Jurkat, Clone E6-1 (cell line): Measurements from ENCODE around the gene ITGAD.
"Not testable (repeated sequence)": the region's sequence is repeated elsewhere in the genome, so short reads cannot be mapped to it uniquely, and the experiment has no call there.

ENCODE experiments used
- DNase-seq: peaks from one replicate; pipeline ENCODE4 v3.0.0-alpha.2; 2011; ENCODE audit warnings: low read depth, low spot score
- H3K4me3 ChIP-seq: 2 replicates; pipeline ENCODE4 v1.5.1; 2011; ENCODE audit warnings: mild to moderate bottlenecking, low read length, control low read depth, moderate library complexity

The ITGAD gene

DNA sequence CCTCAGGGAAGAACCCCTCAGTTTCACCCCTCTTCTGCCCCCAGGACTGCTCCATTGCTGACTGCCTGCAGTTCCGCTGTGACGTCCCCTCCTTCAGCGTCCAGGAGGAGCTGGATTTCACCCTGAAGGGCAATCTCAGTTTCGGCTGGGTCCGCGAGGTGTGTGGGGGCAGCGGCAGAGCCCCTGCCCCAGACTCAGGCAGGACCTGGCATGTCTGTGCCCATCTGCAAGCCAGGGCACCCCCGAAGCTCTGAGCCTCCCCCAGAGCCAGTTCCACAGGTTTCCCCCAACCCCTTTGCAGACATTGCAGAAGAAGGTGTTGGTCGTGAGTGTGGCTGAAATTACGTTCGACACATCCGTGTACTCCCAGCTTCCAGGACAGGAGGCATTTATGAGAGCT, 30.7 kb downstream of the ITGAD start:
- H3K4me3 ChIP-seq, result no peak overlapping the region
- no peak for DNase-seq

GRCh38 chr16:31427441-31428278, 34.5 kb downstream of the ITGAD start:
- DNase-seq, result no peak
- H3K4me3 ChIP-seq, result no peak overlapping the region

DNA sequence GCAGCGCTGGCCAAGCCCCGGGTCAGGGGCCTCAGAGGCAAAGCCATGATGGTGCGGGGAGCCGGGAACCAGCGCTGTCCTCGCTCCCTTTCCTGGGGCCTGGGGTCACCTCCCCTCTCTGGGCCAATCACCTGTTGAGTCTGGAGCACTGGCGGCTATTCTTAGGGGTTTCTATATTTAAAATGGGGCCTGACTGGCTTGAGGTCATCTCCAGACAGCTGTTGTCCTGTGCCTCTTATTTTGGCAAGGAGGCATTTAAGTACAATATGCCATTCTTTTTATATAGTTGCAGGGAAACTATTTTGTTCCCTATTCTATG, 35.1 kb downstream of the ITGAD start, which contains the start of gene COX6A2:
Gene COX6A2 (minus strand): TSS at position 82 of the 319 bp plus-strand sequence. CDS start 35 bp downstream, at position 47.
- no peak for DNase-seq
- no peak within 1 kb of the TSS for H3K4me3 ChIP-seq

GRCh38 chr16:31428638-31429247, 35.6 kb downstream of the ITGAD start:
- DNase-seq, result no peak
- H3K4me3 ChIP-seq, result no peak overlapping the region

DNA sequence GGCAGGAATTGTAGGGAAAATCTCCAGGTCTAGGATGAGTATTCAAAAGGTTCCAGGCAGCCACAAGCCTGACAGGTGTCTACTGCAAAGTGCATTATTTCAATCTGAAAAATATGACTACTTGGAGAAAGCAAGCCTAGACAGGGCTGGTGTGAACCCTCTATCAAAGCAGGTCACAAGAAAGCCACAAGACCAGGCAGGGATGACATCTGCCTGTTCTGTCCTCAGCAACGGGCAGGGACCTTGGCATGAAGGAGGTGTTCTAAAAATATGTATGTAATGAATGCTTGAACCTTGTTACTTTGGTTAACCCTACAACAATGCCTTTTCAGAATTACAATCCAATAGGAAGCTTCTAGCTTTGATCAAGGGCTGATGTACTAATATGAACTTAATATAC, 36.2 kb downstream of the ITGAD start:
- H3K4me3 ChIP-seq, result no peak overlapping the region
- DNase-seq, result no peak

- no peak for DNase-seq
- no peak overlapping the region for H3K4me3 ChIP-seq
Observed at GRCh38 chr16:31429796-31430195, 36.7 kb downstream of the ITGAD start.

GRCh38 chr16:31430380-31431052, 37.4 kb downstream of the ITGAD start:
- no peak for DNase-seq
- no peak overlapping the region for H3K4me3 ChIP-seq

GRCh38 chr16:31435341-31436220, 42.4 kb downstream of the ITGAD start:
- DNase-seq, result no peak
- H3K4me3 ChIP-seq, result no peak overlapping the region

DNA sequence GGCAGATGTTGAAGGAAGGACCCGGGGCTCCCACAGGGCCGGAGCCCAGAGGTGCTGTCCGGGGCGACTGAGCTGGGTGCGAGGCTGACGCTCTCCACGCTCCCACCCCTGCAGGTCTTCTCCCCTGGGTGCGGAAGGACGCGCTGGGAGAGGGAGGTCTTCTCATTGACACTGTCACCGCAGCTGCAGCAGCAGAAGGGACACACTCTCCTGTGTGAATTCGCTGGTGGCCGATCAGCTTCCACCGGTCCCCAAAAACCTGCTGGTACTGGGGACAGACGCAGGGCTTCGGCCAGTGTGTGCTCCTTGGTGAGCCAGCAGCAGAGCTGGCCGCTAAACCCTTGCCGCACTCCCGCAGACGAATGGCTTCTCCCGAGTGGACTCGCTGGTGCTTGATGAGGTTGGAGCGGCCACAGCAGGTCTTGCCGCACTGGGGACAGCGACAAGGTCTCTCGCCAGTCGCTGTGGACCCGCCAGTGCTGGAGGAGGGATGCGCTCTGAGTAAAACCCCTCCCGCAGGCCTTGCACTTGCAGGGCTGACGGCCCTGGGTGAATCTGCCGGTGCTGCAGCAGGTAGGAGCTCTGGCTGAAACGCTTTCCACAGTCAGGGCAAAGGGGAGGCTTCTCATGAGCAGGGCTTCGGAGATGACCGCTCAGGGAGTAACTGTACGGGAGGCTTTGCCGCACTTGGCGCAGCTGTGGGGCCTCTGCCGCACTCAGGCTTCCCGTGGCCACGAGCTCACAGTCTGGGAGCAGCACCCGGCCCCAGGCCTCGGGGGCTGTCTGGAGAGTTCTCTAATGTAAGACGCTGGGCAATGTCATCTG, 43.3 kb downstream of the ITGAD start:
- no peak overlapping the region for H3K4me3 ChIP-seq
- no peak for DNase-seq

GRCh38 chr16:31438414-31438813, 45.3 kb downstream of the ITGAD start:
- H3K4me3 ChIP-seq, result no peak overlapping the region
- no peak for DNase-seq

DNA sequence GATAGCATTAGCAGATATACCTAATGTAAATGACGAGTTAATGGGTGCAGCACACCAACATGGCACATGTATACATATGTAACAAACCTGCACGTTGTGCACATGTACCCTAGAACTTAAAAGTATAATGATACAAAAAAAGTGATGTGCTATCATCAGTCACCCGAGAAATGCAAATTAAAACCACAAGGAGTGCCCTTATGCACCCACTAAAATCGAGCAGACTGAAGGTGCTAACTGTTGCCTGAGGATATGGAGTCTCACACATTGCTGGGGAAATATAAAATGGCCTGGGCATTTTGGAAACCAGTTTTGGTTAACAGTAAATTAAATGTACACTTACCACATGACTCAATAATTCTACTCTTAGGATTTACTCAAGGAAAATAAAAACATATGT, 45.9 kb downstream of the ITGAD start:
- H3K4me3 ChIP-seq, DNase-seq: not testable (repeated sequence)

GRCh38 chr16:31439519-31439918, 46.4 kb downstream of the ITGAD start:
- no peak for DNase-seq
- no peak overlapping the region for H3K4me3 ChIP-seq

DNA sequence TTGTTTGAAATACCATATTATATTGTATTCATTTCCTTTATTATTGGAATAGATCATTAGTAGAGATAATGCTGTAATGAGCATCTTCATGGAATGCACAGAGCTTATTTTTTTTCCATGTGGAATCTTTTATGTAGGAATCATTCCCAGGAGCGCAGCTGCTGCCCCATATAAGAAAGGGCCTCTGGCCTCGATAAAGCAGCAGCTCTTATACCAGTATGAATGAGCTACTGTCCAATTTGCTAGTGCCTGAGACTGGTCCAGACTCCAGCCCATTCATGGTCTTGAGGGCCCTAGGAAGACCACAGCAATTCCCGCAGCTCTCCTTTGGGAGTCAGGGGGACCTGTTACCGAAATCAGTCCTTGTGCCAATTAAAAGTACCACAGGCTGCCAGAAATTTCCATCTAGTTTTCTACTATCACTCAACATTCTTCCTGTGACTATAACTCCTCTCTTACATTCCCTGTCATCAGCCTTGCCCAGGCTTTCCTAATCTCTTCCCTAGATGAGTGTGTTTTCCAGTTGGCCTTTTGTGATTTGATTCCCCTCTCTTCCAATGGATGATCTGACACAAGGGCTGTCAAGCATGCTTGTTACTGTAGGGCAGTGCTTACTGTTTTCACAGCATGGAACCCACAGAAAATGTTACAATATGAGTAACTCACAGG, 47.5 kb downstream of the ITGAD start:
- DNase-seq, result no peak
- no peak overlapping the region for H3K4me3 ChIP-seq

GRCh38 chr16:31441956-31442355, 48.8 kb downstream of the ITGAD start:
- H3K4me3 ChIP-seq, result no peak overlapping the region
- no peak for DNase-seq

DNA sequence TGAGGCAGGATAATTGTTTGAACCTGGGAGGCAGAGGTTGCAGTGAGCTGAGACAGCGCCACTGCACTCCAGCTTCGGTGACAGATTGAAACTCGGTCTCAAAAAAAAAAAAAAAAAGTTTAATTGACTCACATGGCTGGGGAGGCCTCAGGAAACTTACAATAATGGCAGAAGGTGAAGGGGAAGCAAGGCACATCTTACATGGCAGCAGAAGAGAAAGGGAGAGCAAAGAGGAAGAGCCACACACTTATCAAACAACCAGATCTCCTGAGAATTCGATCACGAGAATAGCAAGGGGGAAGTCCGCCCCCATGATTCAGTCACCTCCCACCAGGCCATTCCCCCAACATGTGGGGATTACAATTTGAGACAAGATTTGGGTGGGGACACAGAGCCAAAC, 52.8 kb downstream of the ITGAD start:
- not testable (repeated sequence) for H3K4me3 ChIP-seq, DNase-seq

GRCh38 chr16:31451201-31451600, 58.1 kb downstream of the ITGAD start:
- no peak overlapping the region for H3K4me3 ChIP-seq
- no peak for DNase-seq

- no peak overlapping the region for H3K4me3 ChIP-seq
- DNase-seq, result no peak
Observed at GRCh38 chr16:31451681-31452351, 58.7 kb downstream of the ITGAD start.
